Kidney (tissue), 14 donors: ENCODE measurements around the gene TMEM240. TPM values are rescaled to one million over a fixed set of nuclear protein-coding genes. Genes with fewer than 3 reads are reported as not detected.

Experiments used
- DNase-seq, 5 donors: peaks; one replicate each; pipeline ENCODE4 v3.0.0-alpha.2; 2013 to 2020
- FAIRE-seq: peaks from 2 replicates; lab custom pipeline; 2012; peaks lifted over from hg19 to GRCh38; lab: Jason Lieb, UNC
- H3K27ac ChIP-seq, 2 donors: one replicate each; pipeline ENCODE4 v1.7.0; 2013; ENCODE audit warnings: low read depth in 2 of 2, low read length in 2 of 2, inconsistent platforms in 1 of 2
- H3K27me3 ChIP-seq: one replicate; pipeline ENCODE4 v1.7.1; 2013; ENCODE audit warnings: low read length, inconsistent platforms; ENCODE audit not compliant: control insufficient read depth, insufficient read depth
- H3K36me3 ChIP-seq, 3 donors: one replicate each; pipeline versions ENCODE4 v1.7.0 to v1.7.1; 2013; ENCODE audit warnings: low read length in 3 of 3, control low read depth in 1 of 3, inconsistent platforms in 1 of 3; ENCODE audit not compliant: insufficient read depth in 3 of 3, control insufficient read depth in 2 of 3
- H3K4me1 ChIP-seq, 3 donors: one replicate each; pipeline versions ENCODE4 v1.7.0 to v1.7.1; 2013; ENCODE audit warnings: low read length in 3 of 3, inconsistent platforms in 1 of 3, low read depth in 1 of 3; ENCODE audit not compliant: control insufficient read depth in 2 of 3, insufficient read depth in 2 of 3
- H3K4me3 ChIP-seq, 3 donors: one replicate each; pipeline versions ENCODE4 v1.7.0 to v1.8.1; 2013; ENCODE audit warnings: low read length in 3 of 3, control low read depth in 1 of 3, inconsistent platforms in 1 of 3
- H3K9ac ChIP-seq, 3 donors: one replicate each; pipeline versions ENCODE4 v1.7.0 to v1.7.1; 2013; ENCODE audit warnings: low read length in 3 of 3, control low read depth in 1 of 3, inconsistent platforms in 1 of 3
- H3K9me3 ChIP-seq, 3 donors: one replicate each; pipeline versions ENCODE4 v1.7.0 to v1.7.1; 2013; ENCODE audit warnings: low read length in 3 of 3, control low read depth in 1 of 3, inconsistent platforms in 1 of 3; ENCODE audit not compliant: control insufficient read depth in 2 of 3, insufficient read depth in 1 of 3
- intact Hi-C: fragments of 100-400 bp; cut with DNase I; formaldehyde crosslinking; loops from one replicate; pipeline ENCODE4 v1.11.1; 2022
- polyA plus RNA-seq: library from polyadenylated mRNA; stranded (reverse); fragments of 350-450 nt; fragmentation: Illumina TruSeq; extraction: RNeasy Lipid Tissue Mini Kit (QIAGEN cat#74804); gene quantifications from one replicate; pipeline ENCODE4 v1.2.3, GENCODE V29; 2014; ENCODE audit warnings: low read depth, low replicate concordance; ENCODE audit not compliant: insufficient read depth
- total RNA-seq: library from RNA; stranded (reverse); fragmentation: NEBNext Ultra II Directional; extraction: Animal tissue kit (Norgen Biotek cat#: 25700); gene quantifications from one replicate; pipeline ENCODE4 v1.2.1, GENCODE V29; 2021
- TF ChIP-seq, protein P1 (sequence below): IDR thresholded peaks from 3 replicates; pipeline ENCODE4 v1.5.1; 2012; ENCODE audit warnings: mild to moderate bottlenecking, moderate library complexity, borderline replicate concordance; ENCODE audit not compliant: insufficient read depth; ENCODE audit errors: extremely low read depth
- donor health status: control.
- donor health status: control.
- donor health status: control.
- donor health status: control.
- donor health status: control.
- donor health status: DM: yes; HTN: yes; CAD: no.
- donor health status: Normal renal cell carcinoma (clear cell type).

The TMEM240 gene
- total and polyA plus RNA-seq, 2 donors from 2014 or later: 1.7 to 1.9 TPM

DNA sequence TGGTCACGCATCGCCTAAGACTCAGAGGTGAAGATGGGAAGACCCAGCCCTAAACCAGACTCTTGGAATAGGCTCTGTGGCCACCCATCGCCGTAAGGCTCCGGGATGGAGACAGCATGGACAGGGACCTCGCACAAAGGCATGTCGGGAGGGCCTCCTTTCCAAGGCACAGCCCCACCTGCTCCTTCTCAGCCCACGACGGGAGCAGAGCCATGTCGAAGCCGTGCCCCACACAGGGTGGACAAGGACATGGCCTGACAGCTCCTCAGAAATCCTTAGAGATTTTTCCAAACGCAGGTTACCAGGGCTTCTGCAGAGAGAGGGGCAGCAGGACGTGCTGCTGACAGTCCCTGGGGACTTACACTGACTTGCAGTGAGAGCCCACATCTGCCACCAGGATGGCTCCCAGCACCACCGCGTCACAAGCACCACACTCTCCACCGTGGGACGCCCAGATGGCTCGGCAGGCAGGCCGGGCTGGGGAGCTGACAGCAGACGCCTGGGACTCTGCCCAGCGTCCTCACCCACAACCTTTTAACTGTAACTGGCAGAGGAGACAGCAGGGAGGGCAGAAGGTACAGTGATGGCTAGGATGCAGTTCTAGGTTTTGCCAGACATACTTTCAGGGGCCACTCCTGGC lies 22.3 kb upstream of the TMEM240 start:
- no peaks in the 10 kb centered on the region for H3K9me3 ChIP-seq
- intact Hi-C loops: no loop called here
- TF ChIP-seq, protein P1, sequence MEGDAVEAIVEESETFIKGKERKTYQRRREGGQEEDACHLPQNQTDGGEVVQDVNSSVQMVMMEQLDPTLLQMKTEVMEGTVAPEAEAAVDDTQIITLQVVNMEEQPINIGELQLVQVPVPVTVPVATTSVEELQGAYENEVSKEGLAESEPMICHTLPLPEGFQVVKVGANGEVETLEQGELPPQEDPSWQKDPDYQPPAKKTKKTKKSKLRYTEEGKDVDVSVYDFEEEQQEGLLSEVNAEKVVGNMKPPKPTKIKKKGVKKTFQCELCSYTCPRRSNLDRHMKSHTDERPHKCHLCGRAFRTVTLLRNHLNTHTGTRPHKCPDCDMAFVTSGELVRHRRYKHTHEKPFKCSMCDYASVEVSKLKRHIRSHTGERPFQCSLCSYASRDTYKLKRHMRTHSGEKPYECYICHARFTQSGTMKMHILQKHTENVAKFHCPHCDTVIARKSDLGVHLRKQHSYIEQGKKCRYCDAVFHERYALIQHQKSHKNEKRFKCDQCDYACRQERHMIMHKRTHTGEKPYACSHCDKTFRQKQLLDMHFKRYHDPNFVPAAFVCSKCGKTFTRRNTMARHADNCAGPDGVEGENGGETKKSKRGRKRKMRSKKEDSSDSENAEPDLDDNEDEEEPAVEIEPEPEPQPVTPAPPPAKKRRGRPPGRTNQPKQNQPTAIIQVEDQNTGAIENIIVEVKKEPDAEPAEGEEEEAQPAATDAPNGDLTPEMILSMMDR: no peak
- H3K9ac ChIP-seq: no peak overlapping the region
- no peak overlapping the region for H3K27ac ChIP-seq
- DNase-seq (no peak), FAIRE-seq (no peak)
- peaks cover 0 to 5% (median 0%) of the 10 kb centered on the region in 3 donors for H3K4me1 ChIP-seq
- no peaks in the 10 kb centered on the region for H3K27me3 ChIP-seq
- no peak overlapping the region for H3K4me3 ChIP-seq
- peaks cover 3 to 28% (median 23%) of the 10 kb centered on the region in 3 donors for H3K36me3 ChIP-seq

DNA sequence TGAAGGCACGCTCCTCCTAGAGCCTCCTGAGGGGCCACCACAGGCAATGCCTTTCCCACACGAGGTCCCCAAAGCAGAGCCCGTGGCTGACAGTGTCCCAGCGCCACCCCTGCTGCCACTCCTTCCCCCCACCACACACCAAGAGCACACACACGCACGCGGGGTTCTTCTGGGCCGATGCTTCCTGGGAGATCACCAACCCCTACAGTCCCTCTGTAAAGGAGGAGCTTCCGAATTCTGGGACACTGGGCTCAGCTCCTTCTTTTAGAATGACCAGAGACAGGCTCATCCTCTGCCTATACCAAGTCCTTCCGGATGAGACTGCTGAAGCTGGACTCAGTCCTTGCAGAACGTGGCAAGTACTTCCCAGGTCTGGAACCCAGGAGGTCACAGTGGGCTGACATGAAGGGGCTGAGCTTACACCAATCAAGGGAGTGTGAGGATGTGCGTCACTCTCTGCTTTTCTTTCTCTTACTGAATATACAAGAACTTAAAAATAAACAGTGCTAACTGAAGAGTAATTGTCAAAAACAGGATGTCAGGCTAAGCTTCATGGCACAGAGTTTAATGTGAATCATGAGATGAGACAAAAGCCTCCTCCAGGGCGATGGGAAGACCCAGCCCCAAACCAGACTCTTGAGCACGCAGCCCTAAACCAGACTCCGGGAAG lies 21.5 kb upstream of the TMEM240 start:
- TF ChIP-seq, protein P1: no peak
- FAIRE-seq (no peak), DNase-seq (no peak)
- Histone ChIP-seq H3K9ac (no peak overlapping the region), H3K36me3 (peaks cover 3 to 28% (median 23%) of the 10 kb centered on the region in 3 donors), H3K4me3 (no peak overlapping the region), H3K27ac (no peak overlapping the region), H3K9me3 (no peaks in the 10 kb centered on the region), H3K27me3 (no peaks in the 10 kb centered on the region), H3K4me1 (peaks cover 0 to 2% (median 0%) of the 10 kb centered on the region in 3 donors)
- intact Hi-C loops: no loop called here

DNA sequence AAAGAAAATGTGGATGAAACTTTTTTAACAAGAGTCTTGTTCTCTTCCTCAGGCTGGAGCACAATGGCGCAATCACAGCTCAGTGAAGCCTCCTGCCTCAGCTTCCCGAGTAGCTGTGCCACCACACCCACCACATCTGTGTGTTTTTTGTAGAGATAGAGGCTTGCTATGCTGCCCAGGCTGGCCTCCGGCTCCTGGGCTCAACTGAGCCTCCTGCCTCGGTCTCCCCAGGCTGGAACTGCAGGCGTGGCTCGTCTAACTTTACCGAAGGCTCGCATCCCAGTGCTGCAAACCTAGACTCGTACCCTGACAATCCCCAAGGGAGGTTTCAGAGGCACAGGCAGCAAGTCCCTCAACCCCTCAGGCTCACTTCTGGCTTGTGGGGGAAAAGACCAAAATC lies 19.8 kb upstream of the TMEM240 start:
- FAIRE-seq: no peak
- TF ChIP-seq, protein P1: no peak
- Histone ChIP-seq H3K4me3 (no peak overlapping the region), H3K9ac (no peak overlapping the region), H3K36me3 (peaks cover 3 to 28% (median 20%) of the 10 kb centered on the region in 3 donors), H3K27me3 (no peaks in the 10 kb centered on the region), H3K4me1 (no peaks in the 10 kb centered on the region), H3K9me3 (no peaks in the 10 kb centered on the region), H3K27ac (no peak overlapping the region)
- DNase-seq: no peak
- intact Hi-C loops: no loop called here
